ENCODE data around the gene UNCX.

Gene UNCX

GRCh38 chr7:1218541-1219165 is 14.0 kb upstream of the UNCX start:
- no peak for DNase-seq (ENCODE audit: low read depth)

GRCh38 chr7:1219498-1219897 is 13.2 kb upstream of the UNCX start:
- DNase-seq (ENCODE audit: low read depth), result no peak

DNA sequence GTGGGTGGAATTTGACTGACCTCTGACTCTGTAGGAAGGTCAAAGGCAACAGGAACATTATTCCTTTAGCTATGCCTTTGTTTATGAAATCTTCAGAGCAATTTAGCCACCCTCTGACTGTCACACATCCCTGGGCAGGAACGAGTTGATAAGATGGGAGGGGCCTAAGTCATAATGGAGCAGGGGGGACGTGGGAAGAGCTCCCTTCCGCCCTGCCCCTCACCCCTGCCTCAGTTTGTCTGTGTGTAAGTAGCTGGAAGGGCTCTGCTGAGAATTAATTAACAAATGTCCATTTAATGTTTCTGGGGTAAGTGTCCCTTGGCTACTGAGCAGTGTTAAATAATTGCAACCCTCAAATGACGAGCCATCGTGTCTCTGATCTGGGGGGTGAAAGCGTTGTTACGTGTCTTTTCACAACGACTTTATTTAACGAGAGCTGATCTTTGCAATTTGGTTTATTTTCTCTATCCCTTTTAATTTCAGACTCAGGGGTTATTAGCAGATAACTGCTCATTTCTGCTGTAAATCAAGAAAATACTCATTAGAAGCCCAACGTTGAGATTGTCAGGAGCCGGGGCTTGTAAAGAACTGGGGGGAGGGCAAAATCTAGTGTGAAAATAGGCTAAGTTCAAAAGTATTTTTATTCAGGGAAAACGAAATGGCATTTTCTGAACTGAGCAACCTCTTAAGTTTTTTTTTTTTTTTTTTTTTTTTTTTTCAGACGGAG is 12.5 kb upstream of the UNCX start:
- DNase-seq (ENCODE audit: low read depth), result no peak

DNA sequence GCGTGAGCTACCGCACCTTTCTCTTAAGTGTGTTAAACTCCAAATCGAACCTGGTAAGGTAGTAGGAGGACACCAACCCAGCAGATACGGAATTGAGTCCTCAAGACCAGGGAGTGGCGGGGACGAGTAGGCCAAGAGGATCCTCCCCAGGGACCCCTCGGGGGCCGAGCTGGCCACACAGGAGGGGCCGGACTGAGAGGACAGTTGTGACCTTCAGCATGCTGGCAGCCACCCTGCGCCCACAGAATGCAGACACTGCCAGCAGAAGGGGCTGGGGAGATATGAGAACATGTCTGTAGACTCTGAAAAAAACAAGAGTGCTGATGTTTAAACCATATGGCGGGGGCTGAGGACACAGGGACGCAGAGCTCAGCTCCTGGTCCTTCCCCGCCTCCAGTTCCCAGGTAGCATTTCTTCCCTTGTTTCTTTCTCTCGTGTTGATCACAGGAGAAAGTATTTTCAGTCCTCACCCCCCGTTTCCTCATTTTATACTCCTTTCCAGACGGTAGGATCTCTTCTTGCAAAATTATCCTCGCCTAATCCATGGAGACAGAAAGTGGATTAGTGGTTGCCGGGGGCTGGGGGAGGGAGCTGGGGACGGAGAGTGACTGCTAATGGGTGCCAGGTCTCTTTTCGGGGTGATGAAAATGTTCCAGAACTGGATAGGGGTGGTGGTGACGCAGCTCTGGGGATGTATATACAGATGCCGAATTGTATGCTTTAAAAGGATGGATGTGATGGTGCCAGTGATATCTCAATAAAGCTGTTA is 11.5 kb upstream of the UNCX start:
- DNase-seq (ENCODE audit: low read depth), result no peak

DNA sequence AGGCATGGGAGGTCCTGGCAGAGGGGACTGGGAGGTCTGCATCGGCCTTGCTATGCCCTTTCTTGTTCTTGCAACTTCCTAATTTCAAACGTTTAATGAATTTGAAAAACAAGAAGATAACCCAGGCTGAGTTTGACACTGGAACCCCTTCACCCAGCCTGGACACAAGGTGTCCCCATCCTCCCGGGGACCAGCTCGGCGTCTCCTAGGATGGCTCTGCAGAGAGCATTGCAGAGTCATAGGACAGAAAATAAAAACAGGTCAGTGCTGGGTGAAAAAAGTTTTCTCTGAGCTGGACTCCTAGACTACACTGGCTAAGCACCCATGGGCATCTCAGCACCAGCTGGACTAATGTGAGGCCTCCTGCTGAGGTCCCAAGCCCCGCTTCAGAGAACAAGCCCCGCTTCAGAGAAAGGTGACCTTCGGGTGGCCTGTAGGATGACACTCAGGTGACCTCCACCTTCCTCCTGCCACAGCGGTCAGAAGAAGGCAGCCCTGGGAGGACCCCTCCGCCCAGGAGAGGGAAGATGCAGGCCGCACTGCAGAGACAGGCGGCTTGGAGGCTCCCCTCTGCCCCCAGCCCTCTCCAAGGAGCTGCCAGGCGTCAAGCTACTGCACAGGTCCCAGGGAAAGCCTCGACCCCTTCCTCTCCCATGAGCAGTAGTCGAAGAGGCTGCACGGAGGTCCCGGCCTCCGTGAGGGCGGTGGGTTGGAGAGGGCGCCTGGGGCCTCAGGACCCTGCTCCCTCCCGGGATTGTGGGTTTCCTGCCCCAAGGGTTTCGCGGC is 9.3 kb upstream of the UNCX start:
- no peak for DNase-seq (ENCODE audit: low read depth)

- no peak for DNase-seq (ENCODE audit: low read depth)
Observed at GRCh38 chr7:1224086-1224716, 8.5 kb upstream of the UNCX start.

DNA sequence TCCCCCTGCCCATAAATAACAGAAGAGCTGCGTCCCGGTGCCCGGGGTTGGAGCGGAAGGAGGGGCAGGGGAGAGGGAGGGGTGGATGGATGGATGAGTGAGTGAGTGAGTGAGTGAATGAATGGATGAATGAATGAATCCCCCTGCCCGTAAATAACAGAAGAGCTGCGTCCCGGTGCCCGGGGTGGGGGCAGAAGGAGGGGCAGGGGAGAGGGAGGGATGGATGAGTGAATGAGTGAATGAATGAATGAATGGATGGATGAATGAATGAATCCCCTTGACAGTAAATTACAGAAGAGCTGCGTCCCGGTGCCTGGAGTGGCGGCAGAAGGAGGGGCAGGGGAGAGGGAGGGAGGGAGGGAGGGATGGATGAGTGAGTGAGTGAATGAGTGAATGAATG is 7.6 kb upstream of the UNCX start:
- no peak for DNase-seq (ENCODE audit: low read depth)

- DNase-seq (ENCODE audit: low read depth), result no peak
Observed at GRCh38 chr7:1225441-1226185, 7.1 kb upstream of the UNCX start.

GRCh38 chr7:1226186-1226901 is 6.3 kb upstream of the UNCX start:
- no peak for DNase-seq (ENCODE audit: low read depth)

DNA sequence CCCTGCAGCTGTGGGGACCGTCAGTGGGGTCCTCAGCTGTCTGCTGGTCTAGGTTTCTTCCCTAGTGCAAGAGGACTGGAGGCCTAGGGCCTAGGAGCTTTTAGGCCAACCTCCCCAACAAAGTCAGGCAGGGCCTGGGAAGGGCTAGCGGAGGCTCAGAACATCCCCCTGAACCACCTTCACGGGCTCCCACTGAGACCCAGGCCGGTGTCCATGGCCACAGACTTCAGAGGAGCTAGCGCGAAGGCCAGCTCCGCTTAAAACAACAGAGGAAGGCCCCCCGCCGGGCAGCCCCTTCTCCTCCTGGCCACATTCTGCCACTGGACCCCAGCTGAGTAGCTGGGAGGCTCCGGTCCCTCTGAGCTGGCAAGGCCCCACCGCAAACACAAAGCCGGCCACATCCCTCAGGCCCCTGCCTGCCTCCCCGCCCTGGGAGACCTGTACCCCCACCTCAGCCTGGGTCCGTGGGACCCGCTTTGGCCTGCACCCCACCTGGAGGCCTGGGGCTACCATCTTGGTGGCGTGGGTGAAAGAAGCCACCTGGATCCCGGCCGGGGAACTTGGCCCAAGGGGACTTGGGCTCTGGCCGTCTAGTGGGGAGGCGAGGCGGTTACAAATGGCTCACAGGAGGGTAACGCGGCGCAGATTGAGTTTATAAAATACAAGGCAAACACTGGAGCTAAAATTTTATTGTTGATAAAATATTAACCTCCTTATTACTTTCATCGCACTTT is 5.4 kb upstream of the UNCX start:
- no peak for DNase-seq (ENCODE audit: low read depth)

DNA sequence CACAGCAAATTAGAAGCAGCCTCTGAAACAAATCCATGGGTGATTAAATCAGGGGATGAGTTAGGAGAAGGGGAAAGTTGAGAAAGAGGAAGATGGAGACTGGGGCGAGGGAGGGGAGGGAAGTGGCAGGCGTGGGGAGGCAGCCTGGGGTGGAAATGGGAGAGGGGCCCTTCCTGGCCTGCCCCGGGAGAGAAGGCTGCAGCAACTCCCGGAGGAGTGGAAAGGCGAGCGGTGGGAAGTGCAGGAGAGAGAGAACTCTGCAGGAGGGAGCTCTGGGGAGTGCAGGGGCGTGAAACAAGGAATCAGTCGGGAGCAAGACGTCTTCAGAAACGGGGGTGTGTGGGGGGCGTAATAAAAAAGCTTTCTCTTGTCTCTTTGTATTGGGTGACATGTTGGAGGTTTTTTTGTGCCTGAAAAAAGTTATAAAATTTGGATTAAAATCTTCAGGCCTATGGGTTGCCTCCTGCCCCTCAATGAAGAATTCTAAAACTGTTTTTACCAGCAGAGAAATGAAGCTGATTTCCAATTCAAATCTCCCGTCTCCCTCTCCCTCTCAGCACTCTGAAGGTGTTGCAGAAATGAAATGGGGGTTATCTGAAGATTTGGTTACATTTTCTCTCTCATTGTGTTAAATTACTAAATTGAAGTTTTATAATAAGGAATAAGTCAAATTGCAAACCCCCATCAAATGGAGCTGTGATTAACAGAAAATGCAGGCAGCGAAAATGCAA is 4.7 kb upstream of the UNCX start:
- DNase-seq (ENCODE audit: low read depth), result no peak

DNA sequence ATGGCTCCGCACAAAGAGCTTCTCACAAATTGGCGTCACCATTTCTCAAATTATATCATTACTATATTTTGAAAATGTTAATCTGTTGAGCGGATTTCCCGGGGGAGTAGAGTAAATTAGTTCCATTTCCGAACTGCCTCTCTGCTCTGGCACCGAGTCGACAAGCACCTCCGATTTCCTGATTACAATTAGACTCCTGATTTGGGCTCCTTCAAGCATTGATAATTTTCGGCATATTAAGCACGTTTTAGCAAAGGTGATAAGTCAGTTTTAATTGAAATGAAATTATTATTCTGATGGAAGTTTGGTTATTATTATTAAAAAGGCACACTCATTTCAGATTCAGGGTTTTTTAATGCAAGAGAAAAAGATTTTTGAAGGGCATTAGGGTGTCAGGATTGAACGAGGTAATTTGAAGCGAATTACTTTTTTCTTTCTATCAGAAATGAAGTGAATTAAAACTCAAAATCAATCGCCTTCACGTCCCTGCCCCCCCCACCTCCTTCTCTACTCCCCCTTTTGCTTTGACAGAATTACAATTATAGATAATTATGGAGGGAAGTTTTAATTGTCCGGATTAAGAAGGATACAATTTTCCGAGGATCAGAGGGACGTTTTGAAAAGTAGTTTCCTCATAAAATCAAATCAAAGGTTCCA is 4.0 kb upstream of the UNCX start:
- no peak for DNase-seq (ENCODE audit: low read depth)

DNA sequence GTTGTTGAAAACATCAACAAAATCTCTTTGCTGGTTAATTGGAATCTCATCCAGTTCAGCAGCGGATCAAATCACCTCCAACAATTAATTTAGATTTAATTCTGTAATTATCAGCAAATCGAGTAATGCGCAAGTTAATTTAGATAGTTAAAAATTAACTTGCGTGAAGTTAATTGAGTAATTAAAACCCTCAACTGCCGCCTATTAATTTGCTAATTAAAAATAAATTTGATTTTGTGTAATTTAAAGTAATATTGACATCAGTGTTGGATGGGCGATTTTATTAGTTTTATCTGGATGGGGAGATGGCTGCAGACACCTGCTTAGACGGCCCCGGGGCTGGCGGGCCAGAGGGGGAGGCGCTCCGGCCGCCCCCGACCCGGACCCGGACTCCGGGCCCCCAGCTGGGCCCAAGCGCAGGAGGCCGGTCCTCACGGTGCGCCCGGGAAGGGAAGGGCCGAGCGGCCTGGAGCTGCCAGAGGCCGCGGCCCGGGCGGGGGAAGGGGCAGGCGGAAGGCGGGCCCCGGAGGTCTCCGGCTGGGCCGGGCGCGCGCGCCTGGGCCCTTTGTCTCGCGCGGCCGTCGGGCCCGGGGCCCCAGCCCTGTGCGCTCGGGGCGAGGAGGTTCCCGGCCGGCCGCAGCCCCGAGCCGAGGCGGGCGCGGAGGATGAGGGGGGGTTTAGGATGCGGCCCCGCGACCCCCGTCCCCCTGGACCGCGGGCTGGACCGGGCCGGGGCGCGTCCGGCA is 3.3 kb upstream of the UNCX start:
- DNase-seq (ENCODE audit: low read depth), result no peak

DNA sequence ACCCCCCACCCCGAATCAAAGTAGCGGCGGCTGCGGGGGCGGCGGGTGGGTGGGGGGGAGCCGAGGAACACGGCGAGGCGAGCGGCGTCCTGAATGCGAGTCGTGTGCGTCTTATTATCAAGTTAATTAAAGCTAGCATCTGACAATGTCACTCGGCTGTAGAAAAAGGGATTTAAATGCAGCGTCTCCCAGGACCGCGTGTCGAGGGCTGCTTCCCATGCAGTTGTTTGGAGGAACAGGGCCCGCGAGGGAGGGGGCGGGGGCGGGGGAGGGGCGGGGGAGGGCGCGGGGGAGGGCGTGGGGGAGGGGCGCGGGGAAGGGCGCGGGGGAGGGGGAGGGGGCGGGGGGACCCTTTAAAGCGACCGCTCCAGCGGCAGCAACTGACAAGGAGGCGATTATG is 2.7 kb upstream of the UNCX start:
- no peak for DNase-seq (ENCODE audit: low read depth)

GRCh38 chr7:1230411-1231213 is 2.1 kb upstream of the UNCX start:
- no peak for DNase-seq (ENCODE audit: low read depth)

GRCh38 chr7:1231214-1232102 is 1.2 kb upstream of the UNCX start:
- no peak for DNase-seq (ENCODE audit: low read depth)

All from amniotic epithelial cell (primary cell).